ENCODE results near the gene MANEAL.

DNA sequence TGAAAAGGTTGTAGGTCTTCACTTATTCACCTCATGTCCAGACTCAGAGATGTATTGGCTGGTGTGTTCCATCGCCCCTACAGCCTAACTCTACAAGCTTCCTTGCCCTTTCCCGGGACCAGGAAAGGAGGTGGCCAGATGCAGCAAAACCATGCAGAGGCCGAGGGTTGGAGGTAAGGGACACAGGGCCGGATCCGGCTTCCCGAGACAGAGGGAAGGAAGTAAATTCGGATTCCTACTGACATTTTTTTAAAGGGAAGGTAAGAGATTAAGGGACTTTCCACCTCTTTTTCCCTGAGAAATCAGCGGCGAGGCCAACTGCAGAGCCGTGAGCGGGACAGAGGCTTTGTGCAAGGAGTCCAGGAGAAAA lies 41.4 kb upstream of the MANEAL start:
- TF ChIP-seq, protein P1, sequence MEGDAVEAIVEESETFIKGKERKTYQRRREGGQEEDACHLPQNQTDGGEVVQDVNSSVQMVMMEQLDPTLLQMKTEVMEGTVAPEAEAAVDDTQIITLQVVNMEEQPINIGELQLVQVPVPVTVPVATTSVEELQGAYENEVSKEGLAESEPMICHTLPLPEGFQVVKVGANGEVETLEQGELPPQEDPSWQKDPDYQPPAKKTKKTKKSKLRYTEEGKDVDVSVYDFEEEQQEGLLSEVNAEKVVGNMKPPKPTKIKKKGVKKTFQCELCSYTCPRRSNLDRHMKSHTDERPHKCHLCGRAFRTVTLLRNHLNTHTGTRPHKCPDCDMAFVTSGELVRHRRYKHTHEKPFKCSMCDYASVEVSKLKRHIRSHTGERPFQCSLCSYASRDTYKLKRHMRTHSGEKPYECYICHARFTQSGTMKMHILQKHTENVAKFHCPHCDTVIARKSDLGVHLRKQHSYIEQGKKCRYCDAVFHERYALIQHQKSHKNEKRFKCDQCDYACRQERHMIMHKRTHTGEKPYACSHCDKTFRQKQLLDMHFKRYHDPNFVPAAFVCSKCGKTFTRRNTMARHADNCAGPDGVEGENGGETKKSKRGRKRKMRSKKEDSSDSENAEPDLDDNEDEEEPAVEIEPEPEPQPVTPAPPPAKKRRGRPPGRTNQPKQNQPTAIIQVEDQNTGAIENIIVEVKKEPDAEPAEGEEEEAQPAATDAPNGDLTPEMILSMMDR (IDR thresholded peaks at IDR 0.05) = no peak
- TF ChIP-seq ZFX (IDR thresholded peaks at IDR 0.05; ENCODE audit: borderline replicate concordance) = no peak

Measured in 22Rv1 (cell line).